ENCODE results near the gene PPDPF.

PPDPF gene

DNA sequence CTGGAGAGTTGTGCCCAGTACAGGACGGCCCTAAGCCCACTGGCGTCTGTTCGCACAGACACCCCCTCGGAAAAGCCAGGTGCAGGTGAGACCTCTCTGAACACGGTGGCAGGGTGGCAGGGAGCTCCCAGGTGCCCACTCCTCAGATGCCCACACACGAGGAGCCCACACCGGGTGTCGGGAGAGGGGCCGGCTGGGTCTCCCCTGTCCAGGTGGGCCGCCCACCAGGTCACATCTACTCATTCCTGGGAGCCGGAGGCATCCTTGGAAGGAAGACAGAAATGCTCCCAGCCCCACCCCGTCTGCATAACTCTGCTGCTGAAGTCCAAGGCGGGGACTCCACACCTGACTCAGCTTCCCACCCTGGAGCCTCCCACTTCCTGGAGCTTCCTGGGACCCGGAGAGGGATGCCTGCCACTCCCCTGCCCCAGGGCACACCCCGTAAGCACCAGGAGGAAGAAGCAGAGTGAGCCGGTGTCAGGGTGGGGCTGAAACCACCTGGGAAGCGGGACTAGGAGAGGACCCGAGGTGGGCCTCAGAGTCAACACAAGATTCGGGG is 24.5 kb downstream of the PPDPF start:
- TF ChIP-seq, protein P1, sequence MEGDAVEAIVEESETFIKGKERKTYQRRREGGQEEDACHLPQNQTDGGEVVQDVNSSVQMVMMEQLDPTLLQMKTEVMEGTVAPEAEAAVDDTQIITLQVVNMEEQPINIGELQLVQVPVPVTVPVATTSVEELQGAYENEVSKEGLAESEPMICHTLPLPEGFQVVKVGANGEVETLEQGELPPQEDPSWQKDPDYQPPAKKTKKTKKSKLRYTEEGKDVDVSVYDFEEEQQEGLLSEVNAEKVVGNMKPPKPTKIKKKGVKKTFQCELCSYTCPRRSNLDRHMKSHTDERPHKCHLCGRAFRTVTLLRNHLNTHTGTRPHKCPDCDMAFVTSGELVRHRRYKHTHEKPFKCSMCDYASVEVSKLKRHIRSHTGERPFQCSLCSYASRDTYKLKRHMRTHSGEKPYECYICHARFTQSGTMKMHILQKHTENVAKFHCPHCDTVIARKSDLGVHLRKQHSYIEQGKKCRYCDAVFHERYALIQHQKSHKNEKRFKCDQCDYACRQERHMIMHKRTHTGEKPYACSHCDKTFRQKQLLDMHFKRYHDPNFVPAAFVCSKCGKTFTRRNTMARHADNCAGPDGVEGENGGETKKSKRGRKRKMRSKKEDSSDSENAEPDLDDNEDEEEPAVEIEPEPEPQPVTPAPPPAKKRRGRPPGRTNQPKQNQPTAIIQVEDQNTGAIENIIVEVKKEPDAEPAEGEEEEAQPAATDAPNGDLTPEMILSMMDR (IDR thresholded peaks at IDR 0.05; ENCODE audit: low read depth, low read length), result no peak
- Histone ChIP-seq H3K9me3 (no peaks in the 10 kb centered on the region), H3K36me3 (no peaks in the 10 kb centered on the region), H3K27me3 (no peaks in the 10 kb centered on the region), H3K4me1 (peaks cover 8% of the 10 kb centered on the region), H3K4me3 (ENCODE audit: low read depth, low read length) (no peak overlapping the region)
- no peak for DNase-seq

DNA sequence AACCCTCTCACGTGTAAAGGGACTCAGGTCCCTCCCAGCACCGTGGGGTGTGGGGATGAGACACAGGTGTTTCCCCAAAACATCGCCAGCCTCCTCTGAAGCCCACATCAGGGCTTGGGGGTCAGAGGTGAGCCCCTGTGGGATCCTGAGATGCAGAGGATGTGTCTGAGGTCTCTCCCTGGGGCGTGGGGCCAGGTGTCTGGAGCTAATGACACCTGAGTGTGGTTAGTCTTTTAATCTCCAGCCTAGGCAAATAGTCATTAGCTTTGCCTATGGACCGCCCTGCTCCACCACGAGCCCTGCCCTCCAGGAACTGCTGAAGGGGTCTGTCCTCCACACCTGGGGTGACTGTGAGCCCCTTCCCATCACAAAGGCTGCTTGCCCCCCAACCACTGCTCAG is 25.2 kb downstream of the PPDPF start:
- H3K36me3 ChIP-seq, result no peaks in the 10 kb centered on the region
- no peaks in the 10 kb centered on the region; the same call in 1 of the 2 replicates for H3K4me1 ChIP-seq
- no peak overlapping the region for H3K4me3 ChIP-seq (ENCODE audit: low read depth, low read length)
- no peaks in the 10 kb centered on the region for H3K27me3 ChIP-seq
- no peak for DNase-seq
- no peaks in the 10 kb centered on the region for H3K9me3 ChIP-seq
- TF ChIP-seq, protein P1 (IDR thresholded peaks at IDR 0.05; ENCODE audit: low read depth, low read length), result no peak

DNA sequence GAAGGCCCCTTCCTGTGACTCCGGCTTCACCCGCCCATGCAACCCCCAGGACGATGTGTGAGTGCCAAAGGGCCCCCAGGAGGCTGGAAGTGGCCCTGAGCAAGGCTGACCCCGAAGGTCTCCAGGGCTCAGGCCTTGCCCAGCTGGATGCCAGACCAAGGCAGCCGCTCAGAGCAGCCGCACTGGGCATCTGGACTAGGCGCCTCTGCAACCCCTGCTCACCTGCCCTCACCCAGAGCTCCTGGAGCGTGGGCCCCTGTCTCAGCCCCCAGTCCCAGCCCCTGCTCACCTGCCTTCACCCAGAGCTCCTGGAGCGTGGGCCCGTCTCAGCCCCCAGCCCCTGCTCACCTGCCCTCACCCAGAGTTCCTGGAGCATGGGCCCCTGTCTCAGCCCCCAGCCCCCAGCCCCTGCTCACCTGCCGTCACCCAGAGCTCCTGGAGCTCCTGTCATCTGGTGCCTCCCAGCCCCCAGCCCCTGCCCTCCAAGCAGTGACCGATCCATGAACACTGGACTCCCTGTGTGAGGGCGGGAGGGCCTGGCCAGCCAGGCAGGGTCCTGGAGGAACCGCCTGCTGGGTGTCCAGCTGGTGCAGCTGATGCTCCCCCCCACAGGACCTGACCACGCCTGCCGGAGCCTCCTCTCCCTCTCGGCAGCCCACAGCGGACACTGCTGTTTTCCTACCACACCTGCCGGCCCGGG is 25.8 kb downstream of the PPDPF start:
- no peak overlapping the region for H3K4me3 ChIP-seq (ENCODE audit: low read depth, low read length)
- DNase-seq, result no peak
- TF ChIP-seq, protein P1 (IDR thresholded peaks at IDR 0.05; ENCODE audit: low read depth, low read length), result no peak
- no peaks in the 10 kb centered on the region for H3K9me3 ChIP-seq
- H3K27me3 ChIP-seq, result no peaks in the 10 kb centered on the region
- no peaks in the 10 kb centered on the region for H3K4me1 ChIP-seq
- H3K36me3 ChIP-seq, result no peaks in the 10 kb centered on the region

DNA sequence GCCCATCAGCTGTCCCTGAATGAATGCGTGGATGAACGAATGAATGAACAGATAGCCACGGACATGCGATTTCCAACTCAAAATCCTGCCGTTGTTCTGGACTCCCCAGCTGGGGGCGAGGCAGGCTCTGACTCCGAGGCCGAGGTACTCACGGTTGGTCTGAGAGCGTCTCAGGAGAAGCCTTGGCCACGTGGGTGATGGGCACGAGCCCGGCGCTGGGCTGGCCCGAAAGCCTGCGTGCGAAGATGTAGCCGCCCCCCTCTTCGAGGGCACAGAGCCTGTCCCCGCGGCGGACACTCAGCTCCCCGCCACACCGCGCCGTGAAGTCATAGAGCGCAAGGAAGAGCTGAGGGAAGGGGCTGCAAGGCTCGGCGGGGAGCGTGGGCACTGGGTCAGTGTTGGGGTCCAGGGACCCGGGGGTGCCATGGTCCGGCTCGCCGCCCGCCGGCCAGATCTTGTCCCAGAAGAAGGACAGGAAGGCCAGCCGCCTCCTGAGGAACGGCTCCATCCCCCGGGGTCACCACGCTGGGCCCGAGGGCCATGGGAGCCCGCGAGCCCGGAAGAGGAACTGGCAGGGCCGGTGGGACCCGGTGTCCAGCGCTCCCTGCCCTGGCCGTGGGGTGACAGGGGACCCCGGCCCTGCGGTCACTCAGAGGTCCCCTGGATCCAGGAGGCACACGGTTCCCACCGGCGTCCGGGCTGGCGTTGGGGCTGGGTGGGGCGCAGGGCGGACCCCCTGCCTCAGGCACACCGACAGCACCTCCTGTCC is 26.6 kb downstream of the PPDPF start:
- no peaks in the 10 kb centered on the region for H3K9me3 ChIP-seq
- H3K36me3 ChIP-seq, result no peaks in the 10 kb centered on the region
- no peaks in the 10 kb centered on the region for H3K27me3 ChIP-seq
- DNase-seq, result no peak
- no peak overlapping the region for H3K4me3 ChIP-seq (ENCODE audit: low read depth, low read length)
- H3K4me1 ChIP-seq, result no peaks in the 10 kb centered on the region
- TF ChIP-seq, protein P1 (IDR thresholded peaks at IDR 0.05; ENCODE audit: low read depth, low read length), result no peak

DNA sequence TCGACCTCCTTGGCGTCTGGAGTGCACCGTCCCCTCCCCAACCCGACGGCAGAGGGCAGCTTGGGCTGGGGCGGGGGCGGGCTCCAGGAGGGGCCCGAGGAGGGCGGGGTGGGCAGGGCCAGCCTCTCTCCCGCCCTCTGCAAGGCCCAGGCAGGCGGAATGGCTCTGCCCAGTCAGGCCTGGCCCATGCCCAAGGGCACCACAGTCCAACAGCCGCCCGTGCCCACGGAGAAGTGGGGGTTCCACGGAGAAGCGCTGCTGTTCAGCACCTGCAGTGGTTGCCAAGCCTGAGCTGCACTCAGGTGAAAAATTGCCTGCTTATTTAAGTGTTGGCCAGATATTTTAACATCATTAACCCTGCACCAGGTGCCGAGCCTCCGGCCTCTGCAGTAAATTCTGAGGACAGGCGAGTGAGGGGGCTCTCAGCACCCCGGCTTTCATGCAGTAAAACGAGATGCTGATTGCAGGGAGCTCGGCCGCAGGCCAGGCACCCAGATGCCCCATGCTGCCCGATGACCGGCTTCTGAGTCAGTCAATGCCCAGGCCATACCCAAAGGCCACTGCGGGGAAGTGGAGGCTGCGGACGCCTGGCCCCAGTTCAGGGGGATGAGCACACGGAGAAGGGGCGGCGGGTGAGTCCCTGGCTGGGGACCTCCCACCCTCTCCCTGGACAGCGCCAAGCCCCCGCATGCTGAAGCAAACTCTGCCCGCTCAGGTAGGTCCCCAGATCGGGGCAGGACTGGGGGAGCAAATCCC is 27.3 kb downstream of the PPDPF start, which contains the start of gene SRMS:
TSS of gene SRMS (minus strand) at position 25 of the 756 bp plus-strand sequence. CDS start 286 bp downstream, outside the sequence.
- H3K27me3 ChIP-seq, result no peaks in the 10 kb centered on the region

More for the DNA sequence above, 27.3 kb downstream of the PPDPF start, which contains the start of gene SRMS:
- DNase-seq, result no peak
- TF ChIP-seq, protein P1 (IDR thresholded peaks at IDR 0.05; ENCODE audit: low read depth, low read length), result no peak
- H3K4me1 ChIP-seq, result peaks cover under 1% of the 10 kb centered on the region; the same call in 1 of the 2 replicates
- no peaks in the 10 kb centered on the region for H3K36me3 ChIP-seq
- no peak within 1 kb of the TSS for H3K4me3 ChIP-seq (ENCODE audit: low read depth, low read length)
- H3K9me3 ChIP-seq, result no peaks in the 10 kb centered on the region
